DND-41 (cell line): ENCODE data around the gene RHOF.

Experiments used
- EZH2 ChIP-seq: IDR thresholded peaks from 3 replicates; pipeline ENCODE4 v1.6.1; 2012; ENCODE audit warnings: borderline replicate concordance, low read depth, mild to moderate bottlenecking, moderate library complexity, low read length, inconsistent platforms; ENCODE audit not compliant: severe bottlenecking
- TF ChIP-seq, protein P1 (sequence below): IDR thresholded peaks from 2 replicates; pipeline ENCODE4 v1.5.1; 2012; ENCODE audit warnings: borderline replicate concordance, low read length, moderate library complexity, mild to moderate bottlenecking; ENCODE audit not compliant: poor library complexity, severe bottlenecking; ENCODE audit errors: extremely low read depth

DNA sequence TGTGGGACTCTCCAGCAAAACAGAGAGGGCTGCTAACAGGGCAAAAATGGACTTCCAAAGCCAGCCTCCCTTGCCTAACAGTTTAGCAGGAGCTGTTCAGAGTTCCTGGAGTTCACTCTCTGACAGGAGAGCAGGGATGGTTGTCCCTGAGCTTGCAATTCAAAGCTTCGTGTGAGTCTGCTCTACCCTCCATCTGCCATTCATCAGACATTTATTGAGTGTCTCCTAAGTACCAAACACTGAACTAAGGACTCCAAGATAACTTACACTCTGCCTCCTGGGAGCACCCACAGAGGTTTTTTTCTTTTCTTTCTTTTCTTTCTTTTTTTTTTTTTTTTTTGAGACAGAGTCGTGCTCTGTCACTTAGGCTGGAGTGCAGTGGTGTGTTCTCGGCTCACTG lies 28.7 kb downstream of the RHOF start:
- TF ChIP-seq, protein P1, sequence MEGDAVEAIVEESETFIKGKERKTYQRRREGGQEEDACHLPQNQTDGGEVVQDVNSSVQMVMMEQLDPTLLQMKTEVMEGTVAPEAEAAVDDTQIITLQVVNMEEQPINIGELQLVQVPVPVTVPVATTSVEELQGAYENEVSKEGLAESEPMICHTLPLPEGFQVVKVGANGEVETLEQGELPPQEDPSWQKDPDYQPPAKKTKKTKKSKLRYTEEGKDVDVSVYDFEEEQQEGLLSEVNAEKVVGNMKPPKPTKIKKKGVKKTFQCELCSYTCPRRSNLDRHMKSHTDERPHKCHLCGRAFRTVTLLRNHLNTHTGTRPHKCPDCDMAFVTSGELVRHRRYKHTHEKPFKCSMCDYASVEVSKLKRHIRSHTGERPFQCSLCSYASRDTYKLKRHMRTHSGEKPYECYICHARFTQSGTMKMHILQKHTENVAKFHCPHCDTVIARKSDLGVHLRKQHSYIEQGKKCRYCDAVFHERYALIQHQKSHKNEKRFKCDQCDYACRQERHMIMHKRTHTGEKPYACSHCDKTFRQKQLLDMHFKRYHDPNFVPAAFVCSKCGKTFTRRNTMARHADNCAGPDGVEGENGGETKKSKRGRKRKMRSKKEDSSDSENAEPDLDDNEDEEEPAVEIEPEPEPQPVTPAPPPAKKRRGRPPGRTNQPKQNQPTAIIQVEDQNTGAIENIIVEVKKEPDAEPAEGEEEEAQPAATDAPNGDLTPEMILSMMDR: no peak
- no peak for TF ChIP-seq EZH2
